Epithelial cell of umbilical artery (primary cell): Measurements from ENCODE around the gene PFDN1. TPM values are rescaled to one million over a fixed set of nuclear protein-coding genes. Genes with fewer than 3 reads are reported as not detected.

Source experiments
- total RNA-seq: library from RNA; depleted of rRNA; stranded (reverse); fragments of >200 nt; gene quantifications from 2 replicates; pipeline ENCODE4 v1.2.3, GENCODE V29; 2014

Gene PFDN1
- 70.4 and 116 TPM in 2 replicates for total RNA-seq

GRCh38 chr5:140302786-140303639 is at the start of gene PFDN1:
Gene PFDN1, minus strand, starts transcription at chr5:140303101. Its CDS starts 28 bp downstream, at chr5:140303073.

GRCh38 chr5:140346348-140347221 is 43.7 kb upstream of the PFDN1 start, which contains the start of gene HBEGF:
Gene HBEGF, minus strand, starts transcription at chr5:140346603. Its CDS starts 275 bp downstream, at chr5:140346328.

Other genes starting within 250 kb of the PFDN1 start
- gene PURA, start 189.0 kb downstream of the PFDN1 start, total RNA-seq = 4.9 and 8.4 TPM in 2 replicates
- gene IGIP, start 177.2 kb downstream of the PFDN1 start, total RNA-seq = 3.2 and 3.3 TPM in 2 replicates
- 10.1 and 16.7 TPM in 2 replicates for gene CYSTM1, start 127.9 kb downstream of the PFDN1 start, total RNA-seq
- gene HBEGF, start 43.5 kb upstream of the PFDN1 start, total RNA-seq = 13.4 and 26.3 TPM in 2 replicates
- gene SLC4A9, start 57.1 kb upstream of the PFDN1 start, total RNA-seq = not detected in 2 replicates
- 36.7 and 67.3 TPM in 2 replicates for gene ANKHD1, start 98.7 kb upstream of the PFDN1 start, total RNA-seq
- 0.32 TPM in 1 of 2 replicates, not detected in the other for gene EIF4EBP3, start 244.6 kb upstream of the PFDN1 start, total RNA-seq